ENCODE measurements around the gene LGALS4. TPM values are rescaled to one million over a fixed set of nuclear protein-coding genes. Genes with fewer than 3 reads are reported as not detected.

The LGALS4 gene
- total RNA-seq, 2 experiments from 2014 or later: 1.0 to 1.1 TPM

DNA sequence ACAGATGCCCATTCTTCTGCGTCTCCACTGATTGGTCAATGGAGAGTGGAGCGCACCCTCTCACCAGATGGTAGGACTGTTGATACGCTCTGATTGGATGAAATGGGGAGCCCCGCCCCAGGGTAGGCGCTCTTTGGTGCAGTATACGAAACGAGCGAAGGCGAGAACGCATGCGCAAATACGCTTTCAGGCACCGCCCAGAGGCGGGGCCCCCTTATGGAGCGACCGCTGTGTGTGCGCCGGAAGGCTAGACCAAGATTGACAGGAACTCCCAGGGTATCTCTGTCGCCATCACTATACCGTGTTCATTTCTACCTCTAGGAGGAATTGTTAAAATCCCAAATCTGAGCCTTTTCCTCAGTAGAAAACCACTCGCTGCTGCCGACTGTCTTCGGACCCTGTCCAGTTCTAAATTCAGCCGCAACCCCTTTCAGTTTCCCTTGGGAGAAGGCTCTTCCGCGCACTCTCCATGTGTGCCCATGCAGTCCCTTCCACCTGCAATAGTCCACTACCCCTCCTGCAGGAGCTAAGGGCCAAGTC is 37.8 kb upstream of the LGALS4 start:
- TF ChIP-seq, protein P1, sequence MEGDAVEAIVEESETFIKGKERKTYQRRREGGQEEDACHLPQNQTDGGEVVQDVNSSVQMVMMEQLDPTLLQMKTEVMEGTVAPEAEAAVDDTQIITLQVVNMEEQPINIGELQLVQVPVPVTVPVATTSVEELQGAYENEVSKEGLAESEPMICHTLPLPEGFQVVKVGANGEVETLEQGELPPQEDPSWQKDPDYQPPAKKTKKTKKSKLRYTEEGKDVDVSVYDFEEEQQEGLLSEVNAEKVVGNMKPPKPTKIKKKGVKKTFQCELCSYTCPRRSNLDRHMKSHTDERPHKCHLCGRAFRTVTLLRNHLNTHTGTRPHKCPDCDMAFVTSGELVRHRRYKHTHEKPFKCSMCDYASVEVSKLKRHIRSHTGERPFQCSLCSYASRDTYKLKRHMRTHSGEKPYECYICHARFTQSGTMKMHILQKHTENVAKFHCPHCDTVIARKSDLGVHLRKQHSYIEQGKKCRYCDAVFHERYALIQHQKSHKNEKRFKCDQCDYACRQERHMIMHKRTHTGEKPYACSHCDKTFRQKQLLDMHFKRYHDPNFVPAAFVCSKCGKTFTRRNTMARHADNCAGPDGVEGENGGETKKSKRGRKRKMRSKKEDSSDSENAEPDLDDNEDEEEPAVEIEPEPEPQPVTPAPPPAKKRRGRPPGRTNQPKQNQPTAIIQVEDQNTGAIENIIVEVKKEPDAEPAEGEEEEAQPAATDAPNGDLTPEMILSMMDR (conservative IDR thresholded peaks at IDR 0.05; ENCODE audit: low read length): no peak
- TF ChIP-seq EZH2phosphoT487 (IDR thresholded peaks at IDR 0.05; ENCODE audit: borderline replicate concordance, low read depth, low read length): no peak
- TSS peak; percentile 99 for BruUV-seq (replicated peaks)
- peaks cover 26% of the 10 kb centered on the region for H4K20me1 ChIP-seq (ENCODE audit: insufficient read depth, low read length)
- peaks cover 29% of the 10 kb centered on the region for H3K4me1 ChIP-seq (ENCODE audit: insufficient read depth, low read length, poor library complexity, severe bottlenecking)
- no peak for DNase-seq (ENCODE audit: low spot score)
- H3K9me3 ChIP-seq (ENCODE audit: low read length): no peaks in the 10 kb centered on the region
- ChIA-PET CTCF (ENCODE audit: unreplicated experiment) (interaction anchor here (0.5 to 0.6 kb wide), 2 partner anchors 181 to 229 kb away, joined by 3 to 4 read pairs; no protein-coding TSS in a partner anchor), POLR2A (interaction anchor here (0.6 to 1.2 kb wide), 2 partner anchors 11 to 28 kb away, joined by 3 to 4 read pairs; partner anchors contain the start of gene RINL)
- H2AFZ ChIP-seq (ENCODE audit: low read length): no peak overlapping the region; the same call in 1 of the 2 replicates
- H3K9me2 ChIP-seq (ENCODE audit: insufficient read depth, low read length): no peaks in the 10 kb centered on the region
- peak overlapping the region; percentile 97 for H3K4me2 ChIP-seq (ENCODE audit: low read length)
- peaks cover 37% of the 10 kb centered on the region for H3K36me3 ChIP-seq (ENCODE audit: insufficient read depth, low read length)
- H3K27ac ChIP-seq (ENCODE audit: low read depth, low read length, poor library complexity, severe bottlenecking): peak overlapping the region; percentile 92
- peaks cover 42% of the 10 kb centered on the region for H3K79me2 ChIP-seq (ENCODE audit: insufficient read depth, low read depth, low read length)
- peak overlapping the region; percentile 78 for H3K4me3 ChIP-seq (ENCODE audit: low read depth, low read length, poor library complexity, severe bottlenecking)
- intact Hi-C loops (cut with micrococcal nuclease; ENCODE audit: unreplicated experiment): loop anchor here (1.0 to 10.0 kb wide), 6 partner anchors 37 to 873 kb away; partner anchors contain the start of genes MRPS12, NFKBIB, SARS2 and SIRT2

GRCh38 chr19:38849860-38850435 is 37.2 kb upstream of the LGALS4 start, which contains the start of gene HNRNPL:
Gene HNRNPL, minus strand, starts transcription at chr19:38849986. Its CDS starts 20 bp downstream, at chr19:38849966.
- peak within 1 kb of the TSS; percentile 94 for H3K4me3 ChIP-seq (ENCODE audit: low read depth, low read length, poor library complexity, severe bottlenecking)
- peaks cover 42% of the 10 kb centered on the region for H3K36me3 ChIP-seq (ENCODE audit: insufficient read depth, low read length)
- peak within 1 kb of the TSS; percentile 92 for H3K27ac ChIP-seq (ENCODE audit: low read depth, low read length, poor library complexity, severe bottlenecking)
- no peaks in the 10 kb centered on the region for H3K9me3 ChIP-seq (ENCODE audit: low read length)
- no TSS peak for BruUV-seq (replicated peaks)
- intact Hi-C loops (cut with micrococcal nuclease; ENCODE audit: unreplicated experiment): loop anchor here (1.0 to 10.0 kb wide), 6 partner anchors 37 to 873 kb away; partner anchors contain the start of genes MRPS12, NFKBIB, SARS2 and SIRT2
- peaks cover 26% of the 10 kb centered on the region for H4K20me1 ChIP-seq (ENCODE audit: insufficient read depth, low read length)
- H3K9me2 ChIP-seq (ENCODE audit: insufficient read depth, low read length): no peaks in the 10 kb centered on the region
- POLR2A ChIA-PET: interaction anchor here (0.9 to 1.0 kb wide), 3 partner anchors 8 to 87 kb away, joined by 5 to 6 read pairs (median 5); no protein-coding TSS in a partner anchor
- H2AFZ ChIP-seq (ENCODE audit: low read length): no peak within 1 kb of the TSS; the same call in 1 of the 2 replicates
- no peak for TF ChIP-seq EZH2phosphoT487 (IDR thresholded peaks at IDR 0.05; ENCODE audit: borderline replicate concordance, low read depth, low read length)
- TF ChIP-seq, protein P1 (conservative IDR thresholded peaks at IDR 0.05; ENCODE audit: low read length): peak; percentile 42
- CTCF ChIA-PET (ENCODE audit: unreplicated experiment): no interaction called here
- peaks cover 29% of the 10 kb centered on the region for H3K4me1 ChIP-seq (ENCODE audit: insufficient read depth, low read length, poor library complexity, severe bottlenecking)
- peaks cover 48% of the 10 kb centered on the region for H3K79me2 ChIP-seq (ENCODE audit: insufficient read depth, low read depth, low read length)
- peak; percentile 100 for DNase-seq (ENCODE audit: low spot score)
- peak within 1 kb of the TSS; percentile 99 for H3K4me2 ChIP-seq (ENCODE audit: low read length)
